VCaP (cell line): Measurements from ENCODE around the gene ATOH7.

ENCODE experiments used
- H3K27ac ChIP-seq: fragments of 450-650 bp; 2 replicates; pipeline ENCODE4 v1.5.1; 2017
- TF ChIP-seq, protein P1 (sequence below): fragments of 450-650 bp; conservative IDR thresholded peaks from 2 replicates; pipeline ENCODE4 v1.5.1; 2017; ENCODE audit warnings: mild to moderate bottlenecking, moderate library complexity

ATOH7 gene

GRCh38 chr10:68188835-68189234 lies 43.1 kb downstream of the ATOH7 start:
- TF ChIP-seq, protein P1, sequence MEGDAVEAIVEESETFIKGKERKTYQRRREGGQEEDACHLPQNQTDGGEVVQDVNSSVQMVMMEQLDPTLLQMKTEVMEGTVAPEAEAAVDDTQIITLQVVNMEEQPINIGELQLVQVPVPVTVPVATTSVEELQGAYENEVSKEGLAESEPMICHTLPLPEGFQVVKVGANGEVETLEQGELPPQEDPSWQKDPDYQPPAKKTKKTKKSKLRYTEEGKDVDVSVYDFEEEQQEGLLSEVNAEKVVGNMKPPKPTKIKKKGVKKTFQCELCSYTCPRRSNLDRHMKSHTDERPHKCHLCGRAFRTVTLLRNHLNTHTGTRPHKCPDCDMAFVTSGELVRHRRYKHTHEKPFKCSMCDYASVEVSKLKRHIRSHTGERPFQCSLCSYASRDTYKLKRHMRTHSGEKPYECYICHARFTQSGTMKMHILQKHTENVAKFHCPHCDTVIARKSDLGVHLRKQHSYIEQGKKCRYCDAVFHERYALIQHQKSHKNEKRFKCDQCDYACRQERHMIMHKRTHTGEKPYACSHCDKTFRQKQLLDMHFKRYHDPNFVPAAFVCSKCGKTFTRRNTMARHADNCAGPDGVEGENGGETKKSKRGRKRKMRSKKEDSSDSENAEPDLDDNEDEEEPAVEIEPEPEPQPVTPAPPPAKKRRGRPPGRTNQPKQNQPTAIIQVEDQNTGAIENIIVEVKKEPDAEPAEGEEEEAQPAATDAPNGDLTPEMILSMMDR: no peak
- H3K27ac ChIP-seq: no peak overlapping the region

DNA sequence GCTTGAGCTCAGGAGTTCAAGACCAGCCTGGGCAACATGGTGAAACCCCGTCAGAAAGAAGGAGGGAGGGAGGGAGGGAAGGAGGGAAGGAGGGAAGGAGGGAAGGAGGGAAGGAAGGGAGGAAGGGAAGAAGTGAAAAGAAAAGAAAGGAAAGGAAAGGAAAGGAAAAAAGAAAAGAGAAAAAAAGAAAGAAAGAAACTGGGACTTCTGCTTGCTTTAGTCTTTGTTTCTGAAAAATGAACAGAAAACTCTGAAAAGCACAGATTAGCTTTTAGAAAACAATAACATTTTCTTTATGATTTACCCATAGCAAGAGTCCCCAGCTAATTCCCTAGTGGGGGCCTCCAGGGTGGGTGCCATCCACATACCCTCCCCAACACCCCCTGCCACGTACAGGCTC lies 46.8 kb downstream of the ATOH7 start:
- TF ChIP-seq, protein P1: no peak
- no peak overlapping the region for H3K27ac ChIP-seq

DNA sequence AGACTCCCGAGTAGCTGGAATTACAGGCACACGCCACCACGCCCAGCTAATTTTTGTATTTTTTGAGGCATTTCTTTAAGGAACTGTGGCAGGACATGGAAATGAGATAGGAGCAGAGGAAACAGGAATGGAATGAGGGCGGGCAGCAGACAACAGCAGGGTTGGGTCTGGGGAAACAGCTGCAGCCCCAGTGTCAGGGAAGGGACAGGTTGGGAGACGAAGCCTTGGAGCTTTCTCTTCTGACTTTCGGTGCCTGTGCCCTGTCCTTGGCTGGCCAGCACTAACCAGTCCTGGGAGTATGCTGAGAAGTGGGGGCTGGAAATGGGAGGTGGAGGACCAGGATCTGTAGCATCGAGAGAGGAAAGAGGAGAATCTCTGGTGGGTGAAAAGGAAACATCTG lies 47.4 kb downstream of the ATOH7 start:
- TF ChIP-seq, protein P1: no peak

More for the DNA sequence above, 47.4 kb downstream of the ATOH7 start:
- H3K27ac ChIP-seq: no peak overlapping the region
